B cell (primary cell): ENCODE results near the gene GALNT4. TPM values are rescaled to one million over a fixed set of nuclear protein-coding genes. Genes with fewer than 3 reads are reported as not detected.

ENCODE experiments used
- ATAC-seq: fragments of 200-7000 bp; cut with Tn5 transposase; one replicate; pipeline ENCODE4 v1.10.0; 2021; ENCODE audit warnings: low read depth, mild to moderate bottlenecking, moderate number of reproducible peaks, moderate library complexity
- CTCF ChIA-PET: fragments of 350-600 bp; sonication (Branson Sonifier 250); formaldehyde crosslinking; loops from one replicate; lab custom pipeline; 2021; ENCODE audit warnings: antibody characterized with exemption, inconsistent platforms; lab: Charles Lee
- POLR2A ChIA-PET: fragments of 350-600 bp; sonication (Branson Sonifier 250); formaldehyde crosslinking; loops from one replicate; lab custom pipeline; 2021; ENCODE audit warnings: antibody characterized with exemption; lab: Charles Lee
- DNase-seq: peaks from one replicate; pipeline ENCODE4 v3.0.0; 2013
- H2AFZ ChIP-seq: 2 replicates; pipeline ENCODE4 v1.6.1; 2012; ENCODE audit warnings: mild to moderate bottlenecking, low read depth, low read length; ENCODE audit not compliant: insufficient read depth, poor library complexity, severe bottlenecking
- H3K27ac ChIP-seq, 2 donors: 1 replicate in 1 of 2; 2 replicates in 1 of 2; pipeline ENCODE4 v1.5.1; 2012 to 2013; ENCODE audit warnings: low read length in 2 of 2, mild to moderate bottlenecking in 2 of 2, moderate library complexity in 1 of 2
- H3K27me3 ChIP-seq, 4 experiments: fragments of 200-600 bp in 1 of 4; sonication (generic) in 1 of 4; replicated peaks in 1 of 4; 1 replicate in 2 of 4; 2 replicates in 2 of 4; pipeline versions ENCODE4 v1.6.1 to v1.7.0; 2013 to 2016; ENCODE audit warnings: low read length in 3 of 4, mild to moderate bottlenecking in 2 of 4, mixed read lengths in 1 of 4, moderate library complexity in 1 of 4; ENCODE audit not compliant: insufficient read depth in 4 of 4, control insufficient read depth in 3 of 4; ENCODE audit errors: control extremely low read depth in 1 of 4
- H3K36me3 ChIP-seq, 2 experiments: replicated peaks in 1 of 2; 1 replicate in 1 of 2; 2 replicates in 1 of 2; pipeline versions ENCODE4 v1.6.1 to v1.7.1; 2013; ENCODE audit warnings: low read length in 1 of 2; ENCODE audit not compliant: insufficient read depth in 2 of 2, control insufficient read depth in 1 of 2; ENCODE audit errors: control extremely low read depth in 1 of 2, extremely low read depth in 1 of 2
- H3K4me1 ChIP-seq, 2 donors: fragments of 200-600 bp in 1 of 2; sonication (generic) in 1 of 2; 1 replicate in 1 of 2; 2 replicates in 1 of 2; pipeline versions ENCODE4 v1.5.1 to v1.6.1; 2013 to 2017; ENCODE audit warnings: low read length in 2 of 2; ENCODE audit not compliant: control insufficient read depth in 2 of 2, insufficient read depth in 2 of 2
- H3K4me2 ChIP-seq: replicated peaks from 2 replicates; pipeline ENCODE3; 2012; ENCODE audit warnings: mild to moderate bottlenecking, low read depth, low read length; ENCODE audit not compliant: poor library complexity, severe bottlenecking
- H3K4me3 ChIP-seq, 5 experiments: fragments of 200-600 bp in 1 of 5; sonication (generic) in 1 of 5; 1 replicate in 3 of 5; 2 replicates in 2 of 5; pipeline versions ENCODE4 v1.5.1 to v1.7.0; 2011 to 2016; ENCODE audit warnings: low read length in 4 of 5, mild to moderate bottlenecking in 4 of 5, low read depth in 2 of 5, control low read depth in 1 of 5, moderate library complexity in 1 of 5; ENCODE audit not compliant: insufficient read depth in 1 of 5; ENCODE audit errors: control extremely low read depth in 1 of 5, extremely low read depth in 1 of 5
- H3K79me2 ChIP-seq: fragments of 200-600 bp; sonication (generic); one replicate; pipeline ENCODE4 v1.6.0; 2016; ENCODE audit warnings: low read length; ENCODE audit not compliant: control insufficient read depth, insufficient read depth
- H3K9ac ChIP-seq: fragments of 200-600 bp; sonication (generic); 2 replicates; pipeline ENCODE4 v1.6.1; 2017; ENCODE audit warnings: mild to moderate bottlenecking, low read length, moderate library complexity
- H3K9me3 ChIP-seq, 3 donors: one replicate each; pipeline versions ENCODE4 v1.6.1 to v1.7.1; 2013; ENCODE audit warnings: low read length in 2 of 3; ENCODE audit not compliant: control insufficient read depth in 2 of 3, insufficient read depth in 1 of 3; ENCODE audit errors: control extremely low read depth in 1 of 3
- H4K20me1 ChIP-seq: 2 replicates; pipeline ENCODE4 v1.6.0; 2012; ENCODE audit warnings: mild to moderate bottlenecking, low read length; ENCODE audit not compliant: insufficient read depth, control insufficient read depth, poor library complexity, severe bottlenecking
- H3K27ac Mint-ChIP-seq: one replicate; pipeline ENCODE4 v1.8.0; 2021; ENCODE audit warnings: mixed read lengths
- H3K27me3 Mint-ChIP-seq: one replicate; pipeline ENCODE4 v1.8.0; 2021; ENCODE audit warnings: mixed read lengths
- H3K4me1 Mint-ChIP-seq: one replicate; pipeline ENCODE4 v1.8.0; 2021; ENCODE audit warnings: mixed read lengths
- H3K4me3 Mint-ChIP-seq: one replicate; pipeline ENCODE4 v1.8.0; 2021; ENCODE audit warnings: mixed read lengths
- H3K9me3 Mint-ChIP-seq: one replicate; pipeline ENCODE4 v1.8.0; 2022; ENCODE audit warnings: mixed read lengths; ENCODE audit not compliant: insufficient read depth
- CTCF ChIP-seq: fragments of 200-600 bp; IDR thresholded peaks from one replicate; pipeline ENCODE4 v1.8.0; 2022; ENCODE audit warnings: antibody characterized with exemption, mild to moderate bottlenecking
- EZH2 ChIP-seq: IDR thresholded peaks from 2 replicates; pipeline ENCODE4 v1.6.1; 2012; ENCODE audit warnings: borderline replicate concordance, low read depth, mild to moderate bottlenecking, moderate library complexity, low read length; ENCODE audit not compliant: insufficient read depth, poor library complexity, severe bottlenecking
- WGBS: methylation state at CpG from one replicate; pipeline ENCODE4 v1.1.5; 2013; ENCODE audit warnings: missing lambda C conversion rate; ENCODE audit not compliant: insufficient coverage; 5-methylcytosine and 5-hydroxymethylcytosine counted together
- intact Hi-C: fragments of 100-400 bp; cut with micrococcal nuclease; formaldehyde crosslinking; loops from one replicate; pipeline ENCODE4 v1.10.0; 2022
- polyA plus RNA-seq: library from polyadenylated mRNA; depleted of rRNA; stranded (reverse); fragments of >200 nt; gene quantifications from 2 replicates; pipeline ENCODE4 v1.2.3, GENCODE V29; 2012
- total RNA-seq, 2 donors: library from RNA; stranded (reverse); fragments of 120-200 nt in 1 of 2; gene quantifications; 1 replicate in 1 of 2; 2 replicates in 1 of 2; pipeline versions ENCODE4 v1.2.3 to v1.2.4, GENCODE V29; 2013 to 2022

Gene GALNT4
- total and polyA plus RNA-seq, 2 donors (not counting 1 experiment from before 2014, with no cell fraction given): 4.9 to 10.3 TPM

- TF ChIP-seq CTCF (no peak), EZH2 (no peak)
- H3K4me3 ChIP-seq: no peak overlapping the region
- no peak for DNase-seq
- H3K4me2 ChIP-seq: no peak overlapping the region
- peaks cover 10% of the 10 kb centered on the region for H3K79me2 ChIP-seq
- no peak for ATAC-seq
- H3K4me3 Mint-ChIP-seq: no peak overlapping the region
- H3K27me3 Mint-ChIP-seq: no peaks in the 10 kb centered on the region
- ChIA-PET CTCF (no interaction called here), POLR2A (interaction anchor here (0.7 kb wide), 1 partner anchor 37 kb away, joined by 5 read pairs; no protein-coding TSS in a partner anchor)
- no peak overlapping the region for H2AFZ ChIP-seq
- H3K4me1 ChIP-seq: peaks cover 30 to 32% of the 10 kb centered on the region in 2 donors
- WGBS: 100% methylated on average over 1 of the region's 1 CpG
- H3K27ac ChIP-seq: no peak overlapping the region
- no peak overlapping the region for H3K27ac Mint-ChIP-seq
- no peaks in the 10 kb centered on the region for H3K9me3 Mint-ChIP-seq
- intact Hi-C loops: no loop called here
- H3K4me1 Mint-ChIP-seq: peaks cover 29% of the 10 kb centered on the region
- no peaks in the 10 kb centered on the region for H3K9me3 ChIP-seq
- H3K36me3 ChIP-seq: peaks cover 0 to 26% of the 10 kb centered on the region in 2 experiments
- H4K20me1 ChIP-seq: no peaks in the 10 kb centered on the region
- no peak overlapping the region for H3K9ac ChIP-seq
- no peaks in the 10 kb centered on the region for H3K27me3 ChIP-seq
These were observed 33.7 kb downstream of the GALNT4 start for GRCh38 chr12:89490922-89491321.

DNA sequence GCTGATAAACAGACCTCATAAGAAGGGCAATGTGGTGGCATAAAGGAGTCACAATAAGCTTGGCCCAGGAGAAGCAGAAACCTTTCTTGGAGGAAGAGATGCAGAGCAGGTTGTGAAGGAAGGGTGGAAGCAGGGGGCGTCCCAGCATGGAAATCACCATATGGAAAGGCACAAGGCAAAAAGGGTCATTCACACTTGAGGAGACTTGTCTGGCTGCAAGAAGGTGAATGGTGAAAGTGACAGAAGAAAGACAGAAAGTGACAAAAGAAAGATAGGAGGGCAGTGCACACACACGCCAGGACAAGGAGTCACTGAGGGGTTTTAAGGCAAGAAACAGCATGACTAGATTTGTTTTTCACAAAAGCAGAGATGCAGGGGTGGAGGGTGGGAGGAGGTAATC lies 38.3 kb downstream of the GALNT4 start:
- CTCF ChIA-PET: no interaction called here
- 95% methylated on average over 2 of the region's 2 CpGs for WGBS
- Histone ChIP-seq H3K27ac (no peak overlapping the region), H3K36me3 (peaks cover 0 to 26% of the 10 kb centered on the region in 2 experiments), H2AFZ (no peak overlapping the region), H3K4me3 (no peak overlapping the region), H3K9ac (no peak overlapping the region), H3K79me2 (no peaks in the 10 kb centered on the region), H3K4me1 (no peaks in the 10 kb centered on the region), H3K9me3 (no peaks in the 10 kb centered on the region), H3K4me2 (no peak overlapping the region), H4K20me1 (no peaks in the 10 kb centered on the region), H3K27me3 (no peaks in the 10 kb centered on the region)
- H3K4me1 Mint-ChIP-seq: no peaks in the 10 kb centered on the region
- H3K27me3 Mint-ChIP-seq: no peaks in the 10 kb centered on the region
- TF ChIP-seq CTCF (no peak), EZH2 (no peak)
- H3K4me3 Mint-ChIP-seq: no peak overlapping the region
- POLR2A ChIA-PET: no interaction called here
- H3K27ac Mint-ChIP-seq: no peak overlapping the region
- no peak for ATAC-seq
- no peaks in the 10 kb centered on the region for H3K9me3 Mint-ChIP-seq
- no peak for DNase-seq
- intact Hi-C loops: no loop called here
